ENCODE results near the gene STRN. TPM values are rescaled to one million over a fixed set of nuclear protein-coding genes. Genes with fewer than 3 reads are reported as not detected.

Gene STRN
- total RNA-seq, 2 donors from 2014 or later: 7.3 to 12.7 TPM

- no peak overlapping the region for H3K4me3 ChIP-seq
- H3K36me3 ChIP-seq (replicated peaks in 1 of 2; ENCODE audit: insufficient read depth in 1 of 2, low read depth in 2 of 2): no peaks in the 10 kb centered on the region
- no peaks in the 10 kb centered on the region for H3K4me1 ChIP-seq
- no peaks in the 10 kb centered on the region for H3K27me3 ChIP-seq
- intact Hi-C loops (cut with DNase I): no loop called here
- ATAC-seq: no peak
- 72 to 83% methylated on average over 3 of the region's 3 CpGs for WGBS, 2 donors
- no peak for TF ChIP-seq POLR2A (IDR thresholded peaks at IDR 0.05)
- no peak for TF ChIP-seq CTCF (IDR thresholded peaks at IDR 0.05)
- no peak for DNase-seq
- H3K9me3 ChIP-seq: no peaks in the 10 kb centered on the region
- H3K27ac ChIP-seq: no peak overlapping the region
Measured at GRCh38 chr2:36809069-36809445, 157.3 kb downstream of the STRN start.

GRCh38 chr2:36808386-36809068, 157.8 kb downstream of the STRN start:
- H3K27ac ChIP-seq: no peak overlapping the region
- H3K36me3 ChIP-seq (replicated peaks in 1 of 2; ENCODE audit: insufficient read depth in 1 of 2, low read depth in 2 of 2): no peaks in the 10 kb centered on the region
- DNase-seq (no peak), ATAC-seq (no peak)
- TF ChIP-seq POLR2A (IDR thresholded peaks at IDR 0.05): no peak
- no peak for TF ChIP-seq CTCF (IDR thresholded peaks at IDR 0.05)
- no peak overlapping the region for H3K4me3 ChIP-seq
- H3K27me3 ChIP-seq: no peaks in the 10 kb centered on the region
- intact Hi-C loops (cut with DNase I): no loop called here
- no peaks in the 10 kb centered on the region for H3K4me1 ChIP-seq
- WGBS, 2 donors: 89 to 96% methylated on average over 20 to 35 of the region's 35 CpGs
- H3K9me3 ChIP-seq: no peaks in the 10 kb centered on the region

- Histone ChIP-seq H3K27ac (no peak overlapping the region), H3K36me3 (replicated peaks in 1 of 2; ENCODE audit: insufficient read depth in 1 of 2, low read depth in 2 of 2) (no peaks in the 10 kb centered on the region), H3K27me3 (no peaks in the 10 kb centered on the region), H3K4me1 (no peaks in the 10 kb centered on the region), H3K4me3 (no peak overlapping the region), H3K9me3 (no peaks in the 10 kb centered on the region)
- no peak for DNase-seq
- 69 to 72% methylated on average over 5 of the region's 5 CpGs for WGBS, 2 donors
- no peak for ATAC-seq
- intact Hi-C loops (cut with DNase I): no loop called here
- TF ChIP-seq CTCF (IDR thresholded peaks at IDR 0.05): no peak
- TF ChIP-seq POLR2A (IDR thresholded peaks at IDR 0.05): no peak
Measured at GRCh38 chr2:36807223-36807886, 159.0 kb downstream of the STRN start.

- no peak for DNase-seq
- no peak overlapping the region for H3K27ac ChIP-seq
- H3K36me3 ChIP-seq (replicated peaks in 1 of 2; ENCODE audit: insufficient read depth in 1 of 2, low read depth in 2 of 2): no peaks in the 10 kb centered on the region
- H3K27me3 ChIP-seq: no peaks in the 10 kb centered on the region
- no peaks in the 10 kb centered on the region for H3K4me1 ChIP-seq
- H3K9me3 ChIP-seq: no peaks in the 10 kb centered on the region
- no peak for TF ChIP-seq CTCF (IDR thresholded peaks at IDR 0.05)
- no peak for TF ChIP-seq POLR2A (IDR thresholded peaks at IDR 0.05)
- no peak for ATAC-seq
- intact Hi-C loops (cut with DNase I): no loop called here
- no peak overlapping the region for H3K4me3 ChIP-seq
- 74 to 80% methylated on average over 11 of the region's 11 CpGs for WGBS, 2 donors
Measured at GRCh38 chr2:36805635-36806224, 160.6 kb downstream of the STRN start.
